HepG2 (cell line): Measurements from ENCODE around the gene MAPK11. TPM values are rescaled to one million over a fixed set of nuclear protein-coding genes. Genes with fewer than 3 reads are reported as not detected.

Source experiments
- AGO2 ChIP-seq: fragments of 200-400 bp; formaldehyde crosslinking; optimal IDR thresholded peaks from 2 replicates; pipeline ENCODE3; 2017; ENCODE audit warnings: mild to moderate bottlenecking, low read depth, low read length, moderate library complexity
- CBX2 ChIP-seq, 2 experiments: fragments of 200-600 bp in 1 of 2; sonication (generic); formaldehyde crosslinking in 1 of 2; IDR thresholded peaks; 2 replicates each; pipeline versions ENCODE4 v1.7.0 to v1.8.1; 2018 to 2022; ENCODE audit warnings: low read depth in 2 of 2, low read length in 1 of 2, mild to moderate bottlenecking in 1 of 2, missing genetic modification reagents in 1 of 2
- KLF11 ChIP-seq: IDR thresholded peaks from 2 replicates; pipeline ENCODE4 v1.6.1; 2016; ENCODE audit warnings: missing compliant biosample characterization
- NFKB2 ChIP-seq: sonication (generic); formaldehyde crosslinking; IDR thresholded peaks from 2 replicates; pipeline ENCODE4 v1.4.0; 2020; ENCODE audit warnings: missing genetic modification reagents, borderline replicate concordance
- PRMT3 ChIP-seq: sonication (generic); formaldehyde crosslinking; IDR thresholded peaks from 2 replicates; pipeline ENCODE4 v1.8.1; 2022; ENCODE audit warnings: low read depth, mild to moderate bottlenecking, moderate library complexity, missing genetic modification reagents, borderline replicate concordance
- RAD21 ChIP-seq: fragments of 450-650 bp; formaldehyde crosslinking; IDR thresholded peaks from 2 replicates; pipeline ENCODE4 v1.5.0; 2020; ENCODE audit warnings: mild to moderate bottlenecking
- TAF1 ChIP-seq: sonication (generic); formaldehyde crosslinking; IDR thresholded peaks from 2 replicates; pipeline ENCODE4 v1.4.0; 2020; ENCODE audit warnings: missing genetic modification reagents
- ZFP90 ChIP-seq: sonication (generic); formaldehyde crosslinking; IDR thresholded peaks from 2 replicates; pipeline ENCODE4 v1.8.0; 2022; ENCODE audit warnings: missing genetic modification reagents, mild to moderate bottlenecking, inconsistent platforms, borderline replicate concordance
- ZMYM3 ChIP-seq: sonication (generic); formaldehyde crosslinking; IDR thresholded peaks from 2 replicates; pipeline ENCODE4 v1.5.1; 2020; ENCODE audit warnings: mild to moderate bottlenecking, missing genetic modification reagents
- ZNF496 ChIP-seq: sonication (generic); formaldehyde crosslinking; IDR thresholded peaks from 2 replicates; pipeline ENCODE4 v1.8.1; 2023; ENCODE audit warnings: mild to moderate bottlenecking, moderate library complexity, missing genetic modification reagents; ENCODE audit not compliant: insufficient replicate concordance
- ZNF790 ChIP-seq: sonication (generic); formaldehyde crosslinking; IDR thresholded peaks from 2 replicates; pipeline ENCODE4 v1.8.0; 2022; ENCODE audit warnings: missing genetic modification reagents, mild to moderate bottlenecking, borderline replicate concordance
- ZSCAN21 ChIP-seq: sonication (generic); formaldehyde crosslinking; IDR thresholded peaks from 2 replicates; pipeline ENCODE4 v1.8.0; 2022; ENCODE audit warnings: mild to moderate bottlenecking, missing genetic modification reagents, moderate library complexity, borderline replicate concordance
- polyA plus RNA-seq, 8 experiments: library from polyadenylated mRNA; depleted of rRNA in 3 of 8; stranded (reverse) in 7 of 8; unstranded in 1 of 8; fragments of >200 nt; fragmentation: Illumina TruSeq in 4 of 8; extraction: Trizol in 4 of 8; gene quantifications; 2 replicates each; pipeline versions ENCODE4 v1.2.1 to v1.2.3, GENCODE V29; 2011 to 2016; ENCODE audit warnings: low read depth in 4 of 8, missing spikeins in 1 of 8, mixed read lengths in 1 of 8; ENCODE audit not compliant: insufficient read depth in 1 of 8
- total RNA-seq, 5 experiments: library from RNA; depleted of rRNA; stranded (reverse); fragments of >200 nt; fragmentation: Illumina TruSeq; extraction: Trizol; gene quantifications; 2 replicates each; pipeline ENCODE4 v1.2.3, GENCODE V29; 2016; ENCODE audit warnings: low read depth in 1 of 5
- TF ChIP-seq, protein P1 (sequence below): sonication (generic); formaldehyde crosslinking; IDR thresholded peaks from 2 replicates; pipeline ENCODE4 v1.9.0; 2021; ENCODE audit warnings: missing genetic modification reagents, borderline replicate concordance
- TF ChIP-seq, protein P2 (sequence below): sonication (generic); formaldehyde crosslinking; IDR thresholded peaks from 2 replicates; pipeline ENCODE4 v1.4.0; 2020; ENCODE audit warnings: missing genetic modification reagents
- TF ChIP-seq, protein P3 (sequence below): sonication (generic); formaldehyde crosslinking; IDR thresholded peaks from 2 replicates; pipeline ENCODE4 v1.5.0; 2020; ENCODE audit warnings: mild to moderate bottlenecking, missing genetic modification reagents, borderline replicate concordance

MAPK11 gene
- total and polyA plus RNA-seq, 2 of the 13 experiments (the other 11 are each of a cell fraction or from before 2014, with no cell fraction given), result 0.15 to 0.17 TPM

DNA sequence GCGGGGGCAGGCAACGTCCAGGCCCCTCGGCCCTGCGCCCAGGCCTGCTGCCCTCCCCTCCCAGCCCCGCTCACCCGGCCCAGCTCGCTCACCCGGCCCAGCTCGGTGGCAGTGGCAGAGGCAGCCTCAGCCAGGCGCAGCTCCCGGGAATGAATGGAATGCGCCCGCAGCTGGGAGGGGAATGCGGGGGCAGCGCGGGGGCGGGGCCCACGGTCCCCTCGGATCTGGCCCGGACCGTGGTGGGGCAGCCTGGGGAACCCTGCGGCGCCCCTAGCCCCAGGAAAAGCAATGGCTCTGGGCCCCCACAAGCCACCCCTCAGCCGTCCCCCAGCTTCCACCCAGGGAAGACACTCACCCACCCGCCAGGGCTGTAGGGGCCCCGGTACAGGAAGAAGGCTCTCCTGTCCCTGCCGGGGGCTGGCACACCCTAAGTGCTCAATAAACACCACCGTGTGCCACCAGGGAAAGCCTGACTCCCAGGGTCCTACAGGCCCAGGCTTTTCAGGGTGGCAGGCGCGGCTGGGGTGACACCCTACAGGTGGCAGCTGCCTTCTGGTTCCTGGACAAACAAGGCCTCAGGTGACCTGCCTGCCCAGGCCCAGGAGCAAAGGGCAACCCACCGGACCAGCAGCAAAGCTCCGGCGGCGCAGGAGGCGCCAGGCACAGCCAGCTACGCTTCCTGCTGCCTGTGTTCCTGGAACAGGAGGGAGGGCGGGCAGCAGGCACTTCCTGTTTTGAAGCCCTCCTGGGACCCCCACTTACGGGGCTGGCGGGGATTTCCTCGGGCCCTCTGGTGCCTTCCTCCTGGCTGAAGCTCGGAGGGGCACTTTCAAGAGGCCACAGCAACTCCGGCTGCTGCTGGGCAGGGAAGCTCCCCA is 23.5 kb upstream of the MAPK11 start (continued):
- TF ChIP-seq, protein P1, sequence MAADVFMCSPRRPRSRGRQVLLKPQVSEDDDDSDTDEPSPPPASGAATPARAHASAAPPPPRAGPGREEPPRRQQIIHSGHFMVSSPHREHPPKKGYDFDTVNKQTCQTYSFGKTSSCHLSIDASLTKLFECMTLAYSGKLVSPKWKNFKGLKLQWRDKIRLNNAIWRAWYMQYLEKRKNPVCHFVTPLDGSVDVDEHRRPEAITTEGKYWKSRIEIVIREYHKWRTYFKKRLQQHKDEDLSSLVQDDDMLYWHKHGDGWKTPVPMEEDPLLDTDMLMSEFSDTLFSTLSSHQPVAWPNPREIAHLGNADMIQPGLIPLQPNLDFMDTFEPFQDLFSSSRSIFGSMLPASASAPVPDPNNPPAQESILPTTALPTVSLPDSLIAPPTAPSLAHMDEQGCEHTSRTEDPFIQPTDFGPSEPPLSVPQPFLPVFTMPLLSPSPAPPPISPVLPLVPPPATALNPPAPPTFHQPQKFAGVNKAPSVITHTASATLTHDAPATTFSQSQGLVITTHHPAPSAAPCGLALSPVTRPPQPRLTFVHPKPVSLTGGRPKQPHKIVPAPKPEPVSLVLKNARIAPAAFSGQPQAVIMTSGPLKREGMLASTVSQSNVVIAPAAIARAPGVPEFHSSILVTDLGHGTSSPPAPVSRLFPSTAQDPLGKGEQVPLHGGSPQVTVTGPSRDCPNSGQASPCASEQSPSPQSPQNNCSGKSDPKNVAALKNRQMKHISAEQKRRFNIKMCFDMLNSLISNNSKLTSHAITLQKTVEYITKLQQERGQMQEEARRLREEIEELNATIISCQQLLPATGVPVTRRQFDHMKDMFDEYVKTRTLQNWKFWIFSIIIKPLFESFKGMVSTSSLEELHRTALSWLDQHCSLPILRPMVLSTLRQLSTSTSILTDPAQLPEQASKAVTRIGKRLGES (CRISPR knock-in tag), result no peak
- TF ChIP-seq PRMT3 (CRISPR knock-in tag) (no peak), NFKB2 (CRISPR knock-in tag) (peak; percentile 82; the same call in 1 of the 2 replicates), RAD21 (CRISPR knock-in tag) (peak; percentile 62), ZNF790 (CRISPR knock-in tag) (0 out of 2 replicates have a peak, but pooled peaks have one; percentile 22), ZMYM3 (peak; percentile 86), KLF11 (no peak), TAF1 (CRISPR knock-in tag) (peak; percentile 76), AGO2 (peak; percentile 61), ZFP90 (CRISPR knock-in tag) (peak; percentile 91; the same call in 1 of the 2 replicates), CBX2 (IDR thresholded peaks at IDR 0.05; ENCODE audit: low read depth, low read length) (no peak), CBX2 (CRISPR knock-in tag; IDR thresholded peaks at IDR 0.05; ENCODE audit: low read depth) (no peak), ZSCAN21 (CRISPR knock-in tag) (peak; percentile 78), ZNF496 (CRISPR knock-in tag) (no peak)
- TF ChIP-seq, protein P2, sequence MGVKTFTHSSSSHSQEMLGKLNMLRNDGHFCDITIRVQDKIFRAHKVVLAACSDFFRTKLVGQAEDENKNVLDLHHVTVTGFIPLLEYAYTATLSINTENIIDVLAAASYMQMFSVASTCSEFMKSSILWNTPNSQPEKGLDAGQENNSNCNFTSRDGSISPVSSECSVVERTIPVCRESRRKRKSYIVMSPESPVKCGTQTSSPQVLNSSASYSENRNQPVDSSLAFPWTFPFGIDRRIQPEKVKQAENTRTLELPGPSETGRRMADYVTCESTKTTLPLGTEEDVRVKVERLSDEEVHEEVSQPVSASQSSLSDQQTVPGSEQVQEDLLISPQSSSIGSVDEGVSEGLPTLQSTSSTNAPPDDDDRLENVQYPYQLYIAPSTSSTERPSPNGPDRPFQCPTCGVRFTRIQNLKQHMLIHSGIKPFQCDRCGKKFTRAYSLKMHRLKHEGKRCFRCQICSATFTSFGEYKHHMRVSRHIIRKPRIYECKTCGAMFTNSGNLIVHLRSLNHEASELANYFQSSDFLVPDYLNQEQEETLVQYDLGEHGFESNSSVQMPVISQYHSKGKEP, result no peak
- TF ChIP-seq, protein P3, sequence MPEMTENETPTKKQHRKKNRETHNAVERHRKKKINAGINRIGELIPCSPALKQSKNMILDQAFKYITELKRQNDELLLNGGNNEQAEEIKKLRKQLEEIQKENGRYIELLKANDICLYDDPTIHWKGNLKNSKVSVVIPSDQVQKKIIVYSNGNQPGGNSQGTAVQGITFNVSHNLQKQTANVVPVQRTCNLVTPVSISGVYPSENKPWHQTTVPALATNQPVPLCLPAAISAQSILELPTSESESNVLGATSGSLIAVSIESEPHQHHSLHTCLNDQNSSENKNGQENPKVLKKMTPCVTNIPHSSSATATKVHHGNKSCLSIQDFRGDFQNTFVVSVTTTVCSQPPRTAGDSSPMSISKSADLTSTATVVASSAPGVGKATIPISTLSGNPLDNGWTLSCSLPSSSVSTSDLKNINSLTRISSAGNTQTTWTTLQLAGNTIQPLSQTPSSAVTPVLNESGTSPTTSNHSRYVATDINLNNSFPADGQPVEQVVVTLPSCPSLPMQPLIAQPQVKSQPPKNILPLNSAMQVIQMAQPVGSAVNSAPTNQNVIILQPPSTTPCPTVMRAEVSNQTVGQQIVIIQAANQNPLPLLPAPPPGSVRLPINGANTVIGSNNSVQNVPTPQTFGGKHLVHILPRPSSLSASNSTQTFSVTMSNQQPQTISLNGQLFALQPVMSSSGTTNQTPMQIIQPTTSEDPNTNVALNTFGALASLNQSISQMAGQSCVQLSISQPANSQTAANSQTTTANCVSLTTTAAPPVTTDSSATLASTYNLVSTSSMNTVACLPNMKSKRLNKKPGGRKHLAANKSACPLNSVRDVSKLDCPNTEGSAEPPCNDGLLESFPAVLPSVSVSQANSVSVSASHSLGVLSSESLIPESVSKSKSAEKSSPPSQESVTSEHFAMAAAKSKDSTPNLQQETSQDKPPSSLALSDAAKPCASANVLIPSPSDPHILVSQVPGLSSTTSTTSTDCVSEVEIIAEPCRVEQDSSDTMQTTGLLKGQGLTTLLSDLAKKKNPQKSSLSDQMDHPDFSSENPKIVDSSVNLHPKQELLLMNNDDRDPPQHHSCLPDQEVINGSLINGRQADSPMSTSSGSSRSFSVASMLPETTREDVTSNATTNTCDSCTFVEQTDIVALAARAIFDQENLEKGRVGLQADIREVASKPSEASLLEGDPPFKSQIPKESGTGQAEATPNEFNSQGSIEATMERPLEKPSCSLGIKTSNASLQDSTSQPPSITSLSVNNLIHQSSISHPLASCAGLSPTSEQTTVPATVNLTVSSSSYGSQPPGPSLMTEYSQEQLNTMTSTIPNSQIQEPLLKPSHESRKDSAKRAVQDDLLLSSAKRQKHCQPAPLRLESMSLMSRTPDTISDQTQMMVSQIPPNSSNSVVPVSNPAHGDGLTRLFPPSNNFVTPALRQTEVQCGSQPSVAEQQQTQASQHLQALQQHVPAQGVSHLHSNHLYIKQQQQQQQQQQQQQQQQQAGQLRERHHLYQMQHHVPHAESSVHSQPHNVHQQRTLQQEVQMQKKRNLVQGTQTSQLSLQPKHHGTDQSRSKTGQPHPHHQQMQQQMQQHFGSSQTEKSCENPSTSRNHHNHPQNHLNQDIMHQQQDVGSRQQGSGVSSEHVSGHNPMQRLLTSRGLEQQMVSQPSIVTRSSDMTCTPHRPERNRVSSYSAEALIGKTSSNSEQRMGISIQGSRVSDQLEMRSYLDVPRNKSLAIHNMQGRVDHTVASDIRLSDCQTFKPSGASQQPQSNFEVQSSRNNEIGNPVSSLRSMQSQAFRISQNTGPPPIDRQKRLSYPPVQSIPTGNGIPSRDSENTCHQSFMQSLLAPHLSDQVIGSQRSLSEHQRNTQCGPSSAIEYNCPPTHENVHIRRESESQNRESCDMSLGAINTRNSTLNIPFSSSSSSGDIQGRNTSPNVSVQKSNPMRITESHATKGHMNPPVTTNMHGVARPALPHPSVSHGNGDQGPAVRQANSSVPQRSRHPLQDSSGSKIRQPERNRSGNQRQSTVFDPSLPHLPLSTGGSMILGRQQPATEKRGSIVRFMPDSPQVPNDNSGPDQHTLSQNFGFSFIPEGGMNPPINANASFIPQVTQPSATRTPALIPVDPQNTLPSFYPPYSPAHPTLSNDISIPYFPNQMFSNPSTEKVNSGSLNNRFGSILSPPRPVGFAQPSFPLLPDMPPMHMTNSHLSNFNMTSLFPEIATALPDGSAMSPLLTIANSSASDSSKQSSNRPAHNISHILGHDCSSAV (CRISPR knock-in tag), result no peak
